Panc1 (cell line): Measurements from ENCODE around the gene PRR13.
"Not testable (repeated sequence)": the region's sequence is repeated elsewhere in the genome, so short reads cannot be mapped to it uniquely, and the experiment has no call there.

Source experiments
- POLR2AphosphoS5 ChIP-seq: IDR thresholded peaks from 2 replicates; pipeline ENCODE4 v1.6.1; 2012; ENCODE audit warnings: mild to moderate bottlenecking, low read depth, low read length, moderate library complexity
- SIN3A ChIP-seq: IDR thresholded peaks from 2 replicates; pipeline ENCODE4 v1.6.1; 2012; ENCODE audit warnings: low read depth, mild to moderate bottlenecking, low read length, moderate library complexity, borderline replicate concordance; ENCODE audit not compliant: insufficient read depth
- TF ChIP-seq, protein P1 (sequence below): fragments of 450-650 bp; IDR thresholded peaks from 2 replicates; pipeline ENCODE4 v1.5.1; 2017; ENCODE audit warnings: mild to moderate bottlenecking

DNA sequence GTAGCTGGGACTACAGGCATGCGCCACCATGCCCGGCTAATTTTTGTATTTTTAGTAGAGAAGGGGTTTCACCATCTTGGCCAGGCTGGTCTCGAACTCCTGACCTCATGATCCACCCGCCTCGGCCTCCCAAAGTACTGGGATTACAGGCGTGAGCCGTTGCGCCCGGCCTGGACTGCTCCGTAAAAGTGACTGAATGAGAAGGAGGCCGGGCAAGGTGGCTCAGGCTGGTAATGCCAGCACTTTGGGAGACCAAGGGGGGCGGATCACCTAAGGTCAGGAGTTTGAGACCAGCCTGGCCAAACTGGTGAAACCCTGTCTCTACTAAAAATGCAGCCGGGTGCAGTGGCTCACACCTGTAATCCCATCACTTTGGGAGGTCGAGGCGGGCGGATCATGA, 39.2 kb upstream of the PRR13 start:
- TF ChIP-seq, protein P1, sequence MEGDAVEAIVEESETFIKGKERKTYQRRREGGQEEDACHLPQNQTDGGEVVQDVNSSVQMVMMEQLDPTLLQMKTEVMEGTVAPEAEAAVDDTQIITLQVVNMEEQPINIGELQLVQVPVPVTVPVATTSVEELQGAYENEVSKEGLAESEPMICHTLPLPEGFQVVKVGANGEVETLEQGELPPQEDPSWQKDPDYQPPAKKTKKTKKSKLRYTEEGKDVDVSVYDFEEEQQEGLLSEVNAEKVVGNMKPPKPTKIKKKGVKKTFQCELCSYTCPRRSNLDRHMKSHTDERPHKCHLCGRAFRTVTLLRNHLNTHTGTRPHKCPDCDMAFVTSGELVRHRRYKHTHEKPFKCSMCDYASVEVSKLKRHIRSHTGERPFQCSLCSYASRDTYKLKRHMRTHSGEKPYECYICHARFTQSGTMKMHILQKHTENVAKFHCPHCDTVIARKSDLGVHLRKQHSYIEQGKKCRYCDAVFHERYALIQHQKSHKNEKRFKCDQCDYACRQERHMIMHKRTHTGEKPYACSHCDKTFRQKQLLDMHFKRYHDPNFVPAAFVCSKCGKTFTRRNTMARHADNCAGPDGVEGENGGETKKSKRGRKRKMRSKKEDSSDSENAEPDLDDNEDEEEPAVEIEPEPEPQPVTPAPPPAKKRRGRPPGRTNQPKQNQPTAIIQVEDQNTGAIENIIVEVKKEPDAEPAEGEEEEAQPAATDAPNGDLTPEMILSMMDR, result not testable (repeated sequence)
- not testable (repeated sequence) for TF ChIP-seq POLR2AphosphoS5, SIN3A
